GM12891 (cell line): ENCODE results near the gene TUBB6.

Source experiments
- DNase-seq: peaks from one replicate; pipeline ENCODE4 v3.0.0; 2011; ENCODE audit warnings: low spot score; ENCODE audit not compliant: insufficient read length
- FAIRE-seq: peaks from 2 replicates; lab custom pipeline; 2011; peaks lifted over from hg19 to GRCh38; lab: Jason Lieb, UNC
- PAX5 ChIP-seq: IDR thresholded peaks from 2 replicates; pipeline ENCODE4 v1.6.1; 2011; ENCODE audit warnings: low read length, moderate library complexity, mild to moderate bottlenecking; ENCODE audit not compliant: insufficient read depth, severe bottlenecking
- POLR2A ChIP-seq: IDR thresholded peaks from 2 replicates; pipeline ENCODE4 v1.6.1; 2011; ENCODE audit warnings: low read depth, low read length, control low read depth
- POLR2AphosphoS5 ChIP-seq: IDR thresholded peaks from 2 replicates; pipeline ENCODE4 v1.6.1; 2011; ENCODE audit warnings: low read depth, low read length, control low read depth
- POU2F2 ChIP-seq: IDR thresholded peaks from 2 replicates; pipeline ENCODE4 v1.6.1; 2011; ENCODE audit warnings: low read depth, mild to moderate bottlenecking, control low read depth, low read length, moderate library complexity
- SPI1 ChIP-seq: IDR thresholded peaks from 2 replicates; pipeline ENCODE4 v1.6.1; 2011; ENCODE audit warnings: low read depth, low read length, control low read depth
- TAF1 ChIP-seq: IDR thresholded peaks from 2 replicates; pipeline ENCODE4 v1.6.1; 2011; ENCODE audit warnings: low read depth, low read length, control low read depth

TUBB6 gene

GRCh38 chr18:12314591-12315305, 6.7 kb downstream of the TUBB6 start:
- FAIRE-seq (no peak), DNase-seq (no peak)
- TF ChIP-seq SPI1 (no peak), POLR2A (no peak), TAF1 (no peak), POU2F2 (no peak), PAX5 (no peak), POLR2AphosphoS5 (no peak)

- TF ChIP-seq POLR2A, result no peak
- no peak for TF ChIP-seq PAX5
- TF ChIP-seq SPI1, result no peak
- TF ChIP-seq POLR2AphosphoS5, result no peak
- FAIRE-seq (peak; percentile 33), DNase-seq (no peak)
These were observed 7.4 kb downstream of the TUBB6 start for GRCh38 chr18:12315490-12315889.

- no peak for DNase-seq
- FAIRE-seq, result peak; percentile 54
- TF ChIP-seq POLR2AphosphoS5, result no peak
- no peak for TF ChIP-seq POLR2A
- no peak for TF ChIP-seq PAX5
- TF ChIP-seq SPI1, result no peak
- no peak for TF ChIP-seq TAF1
- TF ChIP-seq POU2F2, result no peak
These were observed 7.9 kb downstream of the TUBB6 start for GRCh38 chr18:12315911-12316310.

GRCh38 chr18:12317664-12318333, 9.8 kb downstream of the TUBB6 start:
- TF ChIP-seq SPI1 (no peak), POLR2A (no peak), PAX5 (no peak), POU2F2 (no peak), TAF1 (no peak), POLR2AphosphoS5 (no peak)
- FAIRE-seq, result no peak
- no peak for DNase-seq

- TF ChIP-seq SPI1 (no peak), PAX5 (no peak), POLR2A (no peak), POU2F2 (no peak)
- no peak for DNase-seq
- peak; percentile 58 for FAIRE-seq
These were observed 10.3 kb downstream of the TUBB6 start for GRCh38 chr18:12318334-12318697.

- no peak for FAIRE-seq
- TF ChIP-seq SPI1 (no peak), POU2F2 (no peak), POLR2AphosphoS5 (no peak), PAX5 (no peak), POLR2A (no peak), TAF1 (no peak)
- DNase-seq, result no peak
These were observed 10.8 kb downstream of the TUBB6 start for GRCh38 chr18:12318857-12319256.

GRCh38 chr18:12321333-12321732, 13.3 kb downstream of the TUBB6 start:
- peak; percentile 72 for FAIRE-seq
- no peak for DNase-seq
- no peak for TF ChIP-seq POU2F2
- TF ChIP-seq TAF1, result no peak
- TF ChIP-seq SPI1, result no peak
- TF ChIP-seq POLR2A, result no peak
- TF ChIP-seq POLR2AphosphoS5, result no peak
- TF ChIP-seq PAX5, result no peak

GRCh38 chr18:12324991-12325725, 17.1 kb downstream of the TUBB6 start:
- TF ChIP-seq POLR2A (no peak), TAF1 (no peak), POLR2AphosphoS5 (no peak; the same call in 1 of the 2 replicates), POU2F2 (no peak), PAX5 (no peak)
- no peak for DNase-seq
- no peak for FAIRE-seq

- DNase-seq, result no peak
- no peak for FAIRE-seq
- no peak for TF ChIP-seq POLR2AphosphoS5
- no peak for TF ChIP-seq SPI1
- no peak for TF ChIP-seq PAX5
- TF ChIP-seq POLR2A, result peak; percentile 10; the same call in 1 of the 2 replicates
These were observed 17.7 kb downstream of the TUBB6 start for GRCh38 chr18:12325726-12326245.
